Measurements from ENCODE around the gene CEP295NL.

- TF ChIP-seq, protein P1, sequence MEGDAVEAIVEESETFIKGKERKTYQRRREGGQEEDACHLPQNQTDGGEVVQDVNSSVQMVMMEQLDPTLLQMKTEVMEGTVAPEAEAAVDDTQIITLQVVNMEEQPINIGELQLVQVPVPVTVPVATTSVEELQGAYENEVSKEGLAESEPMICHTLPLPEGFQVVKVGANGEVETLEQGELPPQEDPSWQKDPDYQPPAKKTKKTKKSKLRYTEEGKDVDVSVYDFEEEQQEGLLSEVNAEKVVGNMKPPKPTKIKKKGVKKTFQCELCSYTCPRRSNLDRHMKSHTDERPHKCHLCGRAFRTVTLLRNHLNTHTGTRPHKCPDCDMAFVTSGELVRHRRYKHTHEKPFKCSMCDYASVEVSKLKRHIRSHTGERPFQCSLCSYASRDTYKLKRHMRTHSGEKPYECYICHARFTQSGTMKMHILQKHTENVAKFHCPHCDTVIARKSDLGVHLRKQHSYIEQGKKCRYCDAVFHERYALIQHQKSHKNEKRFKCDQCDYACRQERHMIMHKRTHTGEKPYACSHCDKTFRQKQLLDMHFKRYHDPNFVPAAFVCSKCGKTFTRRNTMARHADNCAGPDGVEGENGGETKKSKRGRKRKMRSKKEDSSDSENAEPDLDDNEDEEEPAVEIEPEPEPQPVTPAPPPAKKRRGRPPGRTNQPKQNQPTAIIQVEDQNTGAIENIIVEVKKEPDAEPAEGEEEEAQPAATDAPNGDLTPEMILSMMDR (IDR thresholded peaks at IDR 0.05; ENCODE audit: low read depth, low read length) = no peak
- no peak for TF ChIP-seq POLR2A (IDR thresholded peaks at IDR 0.05; ENCODE audit: extremely low read depth, insufficient read length)
- TF ChIP-seq, protein P2, sequence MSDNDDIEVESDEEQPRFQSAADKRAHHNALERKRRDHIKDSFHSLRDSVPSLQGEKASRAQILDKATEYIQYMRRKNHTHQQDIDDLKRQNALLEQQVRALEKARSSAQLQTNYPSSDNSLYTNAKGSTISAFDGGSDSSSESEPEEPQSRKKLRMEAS (IDR thresholded peaks at IDR 0.05; ENCODE audit: low read depth, low read length) = no peak
- no peak for TF ChIP-seq MYC (IDR thresholded peaks at IDR 0.05; ENCODE audit: low read depth, low read length)
Observed at GRCh38 chr17:78861229-78861628, 41.8 kb downstream of the CEP295NL start.
